Measurements from ENCODE around the gene ATF2.

Gene ATF2

DNA sequence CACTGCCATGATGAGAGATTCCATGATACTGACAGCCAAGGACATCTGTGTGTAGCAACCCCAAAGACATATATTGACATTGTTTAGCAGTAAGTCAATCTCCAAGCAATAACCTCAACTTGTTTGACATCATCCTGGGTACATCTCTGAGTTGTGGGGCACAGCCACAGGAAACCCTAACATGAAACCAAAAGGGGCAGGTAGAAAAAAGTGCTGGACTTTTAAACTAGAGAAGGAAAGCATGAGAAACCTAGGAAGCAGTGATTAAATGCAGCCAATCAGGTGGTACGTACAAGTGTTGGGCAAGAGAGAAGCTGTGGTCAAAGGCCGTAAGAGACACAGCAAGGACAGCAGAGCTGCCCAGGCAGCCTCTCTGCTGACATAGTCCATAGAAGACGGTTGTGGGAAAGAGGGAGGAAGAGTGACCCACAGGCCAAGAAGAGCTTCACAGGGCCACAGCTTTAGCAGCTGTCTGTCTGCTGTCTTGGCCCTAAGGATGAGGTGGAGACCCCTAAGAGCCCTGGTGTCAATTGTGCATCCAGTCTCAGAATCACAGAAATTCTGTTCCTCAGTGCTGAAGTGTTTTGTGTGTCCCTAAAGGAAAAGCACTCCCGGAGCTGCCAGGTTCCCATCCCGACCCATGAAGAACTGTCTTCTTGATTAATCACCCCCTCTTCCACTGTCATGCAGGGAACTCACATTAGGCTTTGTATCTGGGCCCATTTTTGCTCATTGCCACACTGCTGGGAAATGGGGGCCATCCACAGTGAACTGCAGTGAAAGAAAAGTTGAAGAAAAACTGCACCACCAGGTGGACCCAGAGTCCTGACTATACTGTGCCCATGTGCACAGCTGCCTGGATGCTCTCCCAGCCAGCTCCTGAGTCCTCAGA is 137.4 kb downstream of the ATF2 start:
- peak; percentile 23 for DNase-seq (ENCODE audit: low read depth)
- no peak overlapping the region for H3K4me3 ChIP-seq (ENCODE audit: low read depth, low read length)
- in situ Hi-C loops (cut with HindIII; ENCODE audit: low sequenced_read_pairs): no loop called here
- TF ChIP-seq, protein P1, sequence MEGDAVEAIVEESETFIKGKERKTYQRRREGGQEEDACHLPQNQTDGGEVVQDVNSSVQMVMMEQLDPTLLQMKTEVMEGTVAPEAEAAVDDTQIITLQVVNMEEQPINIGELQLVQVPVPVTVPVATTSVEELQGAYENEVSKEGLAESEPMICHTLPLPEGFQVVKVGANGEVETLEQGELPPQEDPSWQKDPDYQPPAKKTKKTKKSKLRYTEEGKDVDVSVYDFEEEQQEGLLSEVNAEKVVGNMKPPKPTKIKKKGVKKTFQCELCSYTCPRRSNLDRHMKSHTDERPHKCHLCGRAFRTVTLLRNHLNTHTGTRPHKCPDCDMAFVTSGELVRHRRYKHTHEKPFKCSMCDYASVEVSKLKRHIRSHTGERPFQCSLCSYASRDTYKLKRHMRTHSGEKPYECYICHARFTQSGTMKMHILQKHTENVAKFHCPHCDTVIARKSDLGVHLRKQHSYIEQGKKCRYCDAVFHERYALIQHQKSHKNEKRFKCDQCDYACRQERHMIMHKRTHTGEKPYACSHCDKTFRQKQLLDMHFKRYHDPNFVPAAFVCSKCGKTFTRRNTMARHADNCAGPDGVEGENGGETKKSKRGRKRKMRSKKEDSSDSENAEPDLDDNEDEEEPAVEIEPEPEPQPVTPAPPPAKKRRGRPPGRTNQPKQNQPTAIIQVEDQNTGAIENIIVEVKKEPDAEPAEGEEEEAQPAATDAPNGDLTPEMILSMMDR (IDR thresholded peaks at IDR 0.05; ENCODE audit: low read depth, low read length, missing control alignments): peak; percentile 54

DNA sequence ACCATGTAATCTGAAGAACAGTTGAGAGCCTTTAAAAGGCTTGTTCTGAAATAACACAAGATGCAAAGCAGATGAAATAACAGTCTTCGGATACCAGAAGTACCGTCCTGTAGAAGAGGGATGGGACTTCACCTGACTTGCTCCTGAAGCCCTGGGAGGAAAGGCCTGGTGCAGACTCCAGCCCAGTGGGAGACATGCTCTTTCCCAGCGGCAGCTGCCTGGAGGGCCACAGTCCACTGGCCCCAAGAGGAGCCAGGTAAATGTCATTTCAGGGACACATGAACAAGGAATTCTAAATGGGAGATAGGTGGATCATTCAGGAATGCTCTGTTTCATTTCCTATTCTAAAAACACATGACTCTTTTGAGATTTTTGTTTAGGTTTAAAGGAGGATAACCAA is 140.2 kb downstream of the ATF2 start:
- in situ Hi-C loops (cut with HindIII; ENCODE audit: low sequenced_read_pairs): no loop called here
- TF ChIP-seq, protein P1 (IDR thresholded peaks at IDR 0.05; ENCODE audit: low read depth, low read length, missing control alignments): no peak
- DNase-seq (ENCODE audit: low read depth): no peak
- no peak overlapping the region for H3K4me3 ChIP-seq (ENCODE audit: low read depth, low read length)

DNA sequence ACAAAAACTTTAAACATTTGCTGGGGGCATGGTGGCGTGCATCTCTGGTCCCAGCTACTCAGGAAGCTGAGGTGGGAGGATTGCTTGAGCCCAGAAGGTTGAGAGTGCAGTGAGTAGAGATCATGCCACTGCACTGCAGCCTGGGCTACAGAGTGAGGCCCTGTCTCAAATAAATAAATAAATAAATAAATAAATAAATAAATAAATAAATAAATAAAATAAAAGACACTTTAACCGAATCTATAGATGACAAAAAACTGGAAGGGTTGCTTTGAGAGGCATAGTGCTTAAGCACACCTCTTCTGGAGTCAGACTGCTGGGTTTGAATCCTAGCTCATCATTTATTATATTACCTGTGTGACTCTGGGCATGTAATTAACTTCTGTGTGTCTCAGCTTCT is 141.6 kb downstream of the ATF2 start:
- DNase-seq (ENCODE audit: low read depth): no peak
- TF ChIP-seq, protein P1 (IDR thresholded peaks at IDR 0.05; ENCODE audit: low read depth, low read length, missing control alignments): no peak
- H3K4me3 ChIP-seq (ENCODE audit: low read depth, low read length): no peak overlapping the region
- in situ Hi-C loops (cut with HindIII; ENCODE audit: low sequenced_read_pairs): no loop called here

DNA sequence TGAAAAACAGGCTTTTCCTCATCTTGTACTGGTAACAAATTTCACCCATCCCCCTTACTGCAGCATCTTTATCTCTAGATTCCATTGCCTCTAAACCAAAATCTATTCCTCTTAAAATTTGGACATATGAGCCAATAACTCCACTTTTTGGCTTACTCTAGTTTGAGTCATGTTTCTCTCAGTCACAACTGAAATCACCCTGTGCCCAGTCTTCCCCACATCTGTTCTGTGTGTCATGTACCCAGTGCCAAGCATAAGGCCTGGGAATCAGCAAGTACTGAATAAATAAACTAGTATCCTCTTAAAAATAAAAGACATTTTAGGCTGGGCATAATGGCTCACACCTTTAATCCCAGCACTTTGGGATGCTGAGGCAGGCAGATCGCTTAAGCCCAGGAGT is 142.1 kb downstream of the ATF2 start:
- no peak overlapping the region for H3K4me3 ChIP-seq (ENCODE audit: low read depth, low read length)
- no peak for DNase-seq (ENCODE audit: low read depth)
- TF ChIP-seq, protein P1 (IDR thresholded peaks at IDR 0.05; ENCODE audit: low read depth, low read length, missing control alignments): no peak
- in situ Hi-C loops (cut with HindIII; ENCODE audit: low sequenced_read_pairs): no loop called here

DNA sequence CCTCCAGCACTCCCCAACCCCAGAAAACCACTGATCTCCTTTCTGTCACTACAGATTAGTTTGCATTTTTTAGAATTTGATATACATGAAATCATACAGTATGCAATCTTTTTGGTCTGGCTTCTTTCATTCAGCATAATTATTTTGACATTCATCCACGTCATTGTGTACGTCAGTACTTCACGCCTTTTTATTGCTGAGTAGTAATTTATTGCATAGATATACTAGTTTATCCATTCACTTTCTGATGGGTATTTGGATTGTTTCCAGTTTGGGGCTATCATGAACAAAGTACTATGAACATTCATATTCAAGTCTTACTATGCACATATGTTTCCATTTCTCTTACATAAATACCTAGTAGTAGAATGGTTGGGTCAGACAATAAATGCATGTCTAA is 142.8 kb downstream of the ATF2 start:
- H3K4me3 ChIP-seq (ENCODE audit: low read depth, low read length): no peak overlapping the region
- in situ Hi-C loops (cut with HindIII; ENCODE audit: low sequenced_read_pairs): no loop called here
- TF ChIP-seq, protein P1 (IDR thresholded peaks at IDR 0.05; ENCODE audit: low read depth, low read length, missing control alignments): no peak
- DNase-seq (ENCODE audit: low read depth): no peak

DNA sequence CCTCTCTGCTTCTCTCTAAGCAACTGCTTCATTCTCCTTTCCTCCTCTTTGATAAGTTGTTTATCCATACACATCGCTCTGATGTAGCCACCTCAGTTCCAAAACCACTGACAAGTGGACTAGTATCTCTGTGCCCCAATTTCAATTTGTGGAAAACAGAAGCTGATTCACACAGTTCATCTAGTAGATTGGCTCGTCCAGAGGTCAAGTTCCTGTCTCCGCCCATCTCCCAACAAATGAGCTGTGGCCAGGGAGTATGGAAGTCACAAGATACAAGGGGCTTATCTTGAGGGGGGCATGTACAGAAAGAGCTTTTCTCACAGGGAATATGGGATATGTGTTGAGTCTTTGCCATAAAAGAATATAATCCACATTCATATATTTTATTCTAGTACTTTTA is 145.1 kb downstream of the ATF2 start:
- DNase-seq (ENCODE audit: low read depth): no peak
- no peak overlapping the region for H3K4me3 ChIP-seq (ENCODE audit: low read depth, low read length)
- TF ChIP-seq, protein P1 (IDR thresholded peaks at IDR 0.05; ENCODE audit: low read depth, low read length, missing control alignments): no peak
- in situ Hi-C loops (cut with HindIII; ENCODE audit: low sequenced_read_pairs): no loop called here
